ENCODE measurements around the gene PCDHGB7. TPM values are rescaled to one million over a fixed set of nuclear protein-coding genes. Genes with fewer than 3 reads are reported as not detected.

PCDHGB7 gene
- 8.3 and 10.1 TPM in 2 replicates for total RNA-seq

GRCh38 chr5:141417494-141418172, at the start of gene PCDHGB7:
Gene PCDHGB7, plus strand, starts transcription at chr5:141417677. Its CDS starts 183 bp downstream, at chr5:141417860.

GRCh38 chr5:141369994-141370848, 47.3 kb upstream of the PCDHGB7 start, which contains the start of gene PCDHGB3:
Gene PCDHGB3, plus strand, starts transcription at chr5:141370242. Its CDS starts 153 bp downstream, at chr5:141370395.

GRCh38 chr5:141373673-141374317, 43.7 kb upstream of the PCDHGB7 start, which contains the start of gene PCDHGA6:
Gene PCDHGA6, plus strand, starts transcription at chr5:141373891. Its CDS starts 193 bp downstream, at chr5:141374084.

GRCh38 chr5:141382469-141383294, 34.8 kb upstream of the PCDHGB7 start, which contains the start of gene PCDHGA7:
Gene PCDHGA7, plus strand, starts transcription at chr5:141382742. Its CDS starts 158 bp downstream, at chr5:141382900.

GRCh38 chr5:141387557-141388311, 29.7 kb upstream of the PCDHGB7 start, which contains the start of gene PCDHGB4:
Gene PCDHGB4, plus strand, starts transcription at chr5:141387698. Its CDS starts 187 bp downstream, at chr5:141387885.

GRCh38 chr5:141392429-141393198, 24.9 kb upstream of the PCDHGB7 start, which contains the start of gene PCDHGA8:
Gene PCDHGA8, plus strand, starts transcription at chr5:141392633. Its CDS starts 181 bp downstream, at chr5:141392814.

GRCh38 chr5:141397756-141398551, 19.5 kb upstream of the PCDHGB7 start, which contains the start of gene PCDHGB5:
Gene PCDHGB5, plus strand, starts transcription at chr5:141397947. Its CDS starts 181 bp downstream, at chr5:141398128.

GRCh38 chr5:141402553-141403243, 14.8 kb upstream of the PCDHGB7 start, which contains the start of gene PCDHGA9:
Gene PCDHGA9, plus strand, starts transcription at chr5:141402778. Its CDS starts 175 bp downstream, at chr5:141402953.

GRCh38 chr5:141407790-141408505, 9.5 kb upstream of the PCDHGB7 start, which contains the start of gene PCDHGB6:
Gene PCDHGB6, plus strand, starts transcription at chr5:141408021. Its CDS starts 182 bp downstream, at chr5:141408203.

GRCh38 chr5:141412854-141413539, 4.5 kb upstream of the PCDHGB7 start, which contains the start of gene PCDHGA10:
Gene PCDHGA10, plus strand, starts transcription at chr5:141412987. Its CDS starts 189 bp downstream, at chr5:141413176.

GRCh38 chr5:141420855-141421488, 3.5 kb downstream of the PCDHGB7 start, which contains the start of gene PCDHGA11:
Gene PCDHGA11, plus strand, starts transcription at chr5:141421051. Its CDS starts 177 bp downstream, at chr5:141421228.

GRCh38 chr5:141430332-141431113, 13.0 kb downstream of the PCDHGB7 start, which contains the start of gene PCDHGA12:
Gene PCDHGA12, plus strand, starts transcription at chr5:141430507. Its CDS starts 253 bp downstream, at chr5:141430760.

